ENCODE data around the gene POLDIP3.

DNA sequence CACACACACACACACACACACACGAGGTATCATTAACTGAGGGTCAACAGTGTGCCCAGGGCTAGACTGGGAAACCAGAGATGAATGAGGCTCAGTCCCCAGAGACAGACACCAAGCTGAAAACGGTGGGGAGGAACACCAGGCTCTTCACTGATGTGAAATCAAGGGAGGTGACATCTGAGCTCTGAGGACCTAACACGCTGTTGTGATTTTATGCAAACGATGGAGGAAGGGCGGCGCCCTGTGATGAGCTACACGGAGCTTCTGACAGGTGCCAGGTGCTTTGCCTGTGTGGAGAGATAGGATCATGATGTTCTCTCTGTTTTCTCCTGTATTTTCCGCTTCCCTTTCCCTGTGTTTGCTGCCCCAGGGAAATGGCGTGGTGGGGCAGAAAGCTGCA is 41.0 kb upstream of the POLDIP3 start:
- TF ChIP-seq, protein P1, sequence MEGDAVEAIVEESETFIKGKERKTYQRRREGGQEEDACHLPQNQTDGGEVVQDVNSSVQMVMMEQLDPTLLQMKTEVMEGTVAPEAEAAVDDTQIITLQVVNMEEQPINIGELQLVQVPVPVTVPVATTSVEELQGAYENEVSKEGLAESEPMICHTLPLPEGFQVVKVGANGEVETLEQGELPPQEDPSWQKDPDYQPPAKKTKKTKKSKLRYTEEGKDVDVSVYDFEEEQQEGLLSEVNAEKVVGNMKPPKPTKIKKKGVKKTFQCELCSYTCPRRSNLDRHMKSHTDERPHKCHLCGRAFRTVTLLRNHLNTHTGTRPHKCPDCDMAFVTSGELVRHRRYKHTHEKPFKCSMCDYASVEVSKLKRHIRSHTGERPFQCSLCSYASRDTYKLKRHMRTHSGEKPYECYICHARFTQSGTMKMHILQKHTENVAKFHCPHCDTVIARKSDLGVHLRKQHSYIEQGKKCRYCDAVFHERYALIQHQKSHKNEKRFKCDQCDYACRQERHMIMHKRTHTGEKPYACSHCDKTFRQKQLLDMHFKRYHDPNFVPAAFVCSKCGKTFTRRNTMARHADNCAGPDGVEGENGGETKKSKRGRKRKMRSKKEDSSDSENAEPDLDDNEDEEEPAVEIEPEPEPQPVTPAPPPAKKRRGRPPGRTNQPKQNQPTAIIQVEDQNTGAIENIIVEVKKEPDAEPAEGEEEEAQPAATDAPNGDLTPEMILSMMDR (IDR thresholded peaks at IDR 0.05): no peak
- no peak for TF ChIP-seq EP300 (IDR thresholded peaks at IDR 0.05)

Data from suprapubic skin (tissue), 3 donors.